ENCODE data around the gene DIAPH1. TPM values are rescaled to one million over a fixed set of nuclear protein-coding genes. Genes with fewer than 3 reads are reported as not detected.

The DIAPH1 gene
- total RNA-seq, 1 experiment from 2014 or later: 117 TPM

- H3K79me1 ChIP-seq (ENCODE audit: insufficient read depth, low read depth, low read length, poor library complexity, severe bottlenecking): no peaks in the 10 kb centered on the region
- no peak overlapping the region for H3K9ac ChIP-seq (ENCODE audit: extremely low read depth, insufficient read length, low read length)
- H3K14ac ChIP-seq (ENCODE audit: insufficient read depth, low read length): no peak overlapping the region
- no peak overlapping the region for H2BK5ac ChIP-seq (ENCODE audit: insufficient read length, low read length)
- H3K23me2 ChIP-seq (ENCODE audit: insufficient read length, low read depth, low read length, poor library complexity, severe bottlenecking): peaks cover 17% of the 10 kb centered on the region
- Mint-ChIP-seq H3K4me3 (peak overlapping the region in 1 of 2 experiments; percentile 88; a peak in 1 of 5 replicates), H3K9me3 (no peaks in the 10 kb centered on the region; a peak in 1 of 5 replicates), H3K4me1 (peaks cover 56 to 66% of the 10 kb centered on the region in 2 experiments), H3K27ac (no peak overlapping the region), H3K36me3 (ENCODE audit: insufficient read depth in 1 of 3, low read depth in 3 of 3) (peaks cover 15 to 25% (median 21%) of the 10 kb centered on the region in 3 experiments), H3K27me3 (ENCODE audit: low read depth) (peaks cover 3% of the 10 kb centered on the region; the same call in 1 of the 2 replicates)
- H2AFZ ChIP-seq (ENCODE audit: low read length): no peak overlapping the region
- no peak overlapping the region for H2AK5ac ChIP-seq (ENCODE audit: insufficient read length, low read length)
- H3K9me3 ChIP-seq (ENCODE audit: control insufficient read depth, low read depth, low read length): no peaks in the 10 kb centered on the region
- H3T11ph ChIP-seq (ENCODE audit: low read length): no peak overlapping the region
- no peak overlapping the region for H2BK12ac ChIP-seq (ENCODE audit: insufficient read length, low read depth, low read length)
- no peaks in the 10 kb centered on the region for H3K79me2 ChIP-seq (ENCODE audit: insufficient read depth, low read length)
- H4K20me1 ChIP-seq (ENCODE audit: control insufficient read depth, insufficient read depth, insufficient read length): no peaks in the 10 kb centered on the region
- H3K27me3 ChIP-seq (ENCODE audit: insufficient read depth, low read length): no peaks in the 10 kb centered on the region
- H3K4me2 ChIP-seq (ENCODE audit: insufficient read depth, insufficient read length, low read length): no peak overlapping the region
- H3K27ac ChIP-seq (ENCODE audit: insufficient read length, low read depth, low read length): no peak overlapping the region
- H4K5ac ChIP-seq (ENCODE audit: insufficient read length, low read depth, low read length): no peak overlapping the region
- WGBS (ENCODE audit: extremely low coverage, insufficient read length, low lambda C conversion rate): no CpG with 5 or more reads among the region's 4 CpGs
- peaks cover 4% of the 10 kb centered on the region; the same call in 1 of the 2 replicates for H3K4me1 ChIP-seq (ENCODE audit: insufficient read depth, low read length)
- H4K8ac ChIP-seq (replicated peaks; ENCODE audit: insufficient read length, low read depth, low read length): no peak overlapping the region
- H3K18ac ChIP-seq (ENCODE audit: insufficient read length, low read depth, low read length): no peak overlapping the region
- no peak overlapping the region for H3K4ac ChIP-seq (ENCODE audit: low read depth, low read length)
- TF ChIP-seq CTCF (conservative IDR thresholded peaks at IDR 0.05): no peak
- H2BK15ac ChIP-seq (ENCODE audit: low read depth, low read length): no peak overlapping the region
- H3K56ac ChIP-seq (ENCODE audit: insufficient read length, low read depth, low read length): no peak overlapping the region
- no peak overlapping the region for H3K23ac ChIP-seq (ENCODE audit: insufficient read length, low read depth, low read length)
- H2BK20ac ChIP-seq (ENCODE audit: low read depth, low read length, poor library complexity, severe bottlenecking): no peak overlapping the region
- DNase-seq: no peak
- H4K91ac ChIP-seq (ENCODE audit: insufficient read length, low read depth, low read length): no peak overlapping the region
- H2BK120ac ChIP-seq (ENCODE audit: low read depth, low read length, poor library complexity, severe bottlenecking): no peak overlapping the region
Measured at GRCh38 chr5:141511771-141512325, 107.0 kb downstream of the DIAPH1 start.

Data from H9 (cell line).